GM13976 (cell line): Measurements from ENCODE around the gene SMAD5.

Experiments used
- DNase-seq: peaks from one replicate; pipeline ENCODE4 v3.0.0; 2012; ENCODE audit warnings: low spot score
- in situ Hi-C: fragments of 300-500 bp; cut with MboI; formaldehyde crosslinking; loops from one replicate; pipeline ENCODE4 v1.12.0; 2022; ENCODE audit warnings: low sequenced_read_pairs, mixed read lengths, inconsistent platforms; ENCODE audit not compliant: unreplicated experiment
- TF ChIP-seq, protein P1 (sequence below): IDR thresholded peaks from 2 replicates; pipeline ENCODE4 v1.5.1; 2012; ENCODE audit warnings: borderline replicate concordance, mild to moderate bottlenecking; ENCODE audit not compliant: insufficient read depth; ENCODE audit errors: extremely low read depth, missing control alignments, control extremely low read depth

Gene SMAD5

DNA sequence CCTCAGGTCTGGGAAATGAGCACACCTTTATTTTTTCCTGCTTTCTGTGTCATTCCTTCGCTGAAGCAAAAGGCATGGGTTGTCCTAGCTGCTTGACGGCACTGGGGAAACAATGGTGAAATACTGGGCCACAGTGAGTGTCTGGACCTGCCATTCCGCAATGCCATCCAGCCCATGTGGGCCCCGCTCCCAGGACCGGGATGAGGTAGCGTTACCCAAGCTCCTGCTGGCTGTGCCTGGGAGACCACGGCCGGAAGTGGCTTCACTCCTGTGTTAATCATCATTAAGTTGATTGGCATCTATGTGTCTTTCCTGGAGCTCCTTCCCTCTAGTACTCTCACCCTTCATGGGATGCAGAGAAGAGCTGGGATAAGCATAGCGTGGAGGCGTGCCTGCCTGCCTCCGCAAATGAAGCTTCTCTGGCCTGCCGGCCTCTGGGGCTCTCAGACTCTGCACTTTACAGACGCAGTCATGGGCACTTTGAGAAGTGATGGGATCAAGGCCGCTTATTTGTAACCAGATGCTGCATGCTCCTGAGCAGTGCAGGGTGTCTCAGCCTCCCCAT is 76.8 kb downstream of the SMAD5 start:
- no peak for DNase-seq
- TF ChIP-seq, protein P1, sequence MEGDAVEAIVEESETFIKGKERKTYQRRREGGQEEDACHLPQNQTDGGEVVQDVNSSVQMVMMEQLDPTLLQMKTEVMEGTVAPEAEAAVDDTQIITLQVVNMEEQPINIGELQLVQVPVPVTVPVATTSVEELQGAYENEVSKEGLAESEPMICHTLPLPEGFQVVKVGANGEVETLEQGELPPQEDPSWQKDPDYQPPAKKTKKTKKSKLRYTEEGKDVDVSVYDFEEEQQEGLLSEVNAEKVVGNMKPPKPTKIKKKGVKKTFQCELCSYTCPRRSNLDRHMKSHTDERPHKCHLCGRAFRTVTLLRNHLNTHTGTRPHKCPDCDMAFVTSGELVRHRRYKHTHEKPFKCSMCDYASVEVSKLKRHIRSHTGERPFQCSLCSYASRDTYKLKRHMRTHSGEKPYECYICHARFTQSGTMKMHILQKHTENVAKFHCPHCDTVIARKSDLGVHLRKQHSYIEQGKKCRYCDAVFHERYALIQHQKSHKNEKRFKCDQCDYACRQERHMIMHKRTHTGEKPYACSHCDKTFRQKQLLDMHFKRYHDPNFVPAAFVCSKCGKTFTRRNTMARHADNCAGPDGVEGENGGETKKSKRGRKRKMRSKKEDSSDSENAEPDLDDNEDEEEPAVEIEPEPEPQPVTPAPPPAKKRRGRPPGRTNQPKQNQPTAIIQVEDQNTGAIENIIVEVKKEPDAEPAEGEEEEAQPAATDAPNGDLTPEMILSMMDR = no peak
- in situ Hi-C loops = no loop called here

DNA sequence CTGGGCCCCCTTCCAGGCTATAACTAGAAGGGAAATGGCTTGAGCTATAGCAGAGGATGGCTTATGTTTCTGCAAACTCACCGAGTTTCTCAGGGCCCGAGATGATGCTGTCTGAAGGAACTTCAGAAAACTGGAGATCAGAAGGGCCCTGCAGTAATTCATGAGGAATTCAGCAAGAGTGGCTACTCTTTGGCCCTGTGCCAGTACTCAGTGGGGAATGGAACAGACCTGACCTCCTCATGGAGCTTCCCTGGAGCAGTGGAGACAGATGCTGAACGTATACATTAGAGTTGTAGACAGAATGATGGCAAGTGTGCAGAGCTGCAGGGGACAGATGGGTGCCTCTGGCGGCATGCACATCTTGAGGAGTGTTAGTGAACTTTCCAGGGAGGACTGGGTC is 77.6 kb downstream of the SMAD5 start:
- TF ChIP-seq, protein P1 = no peak
- no peak for DNase-seq
- in situ Hi-C loops = loop anchor here (10.0 kb wide), 1 partner anchor 315 kb away; the partner anchor contains the start of gene IL9

GRCh38 chr5:136211282-136212040 is 78.8 kb downstream of the SMAD5 start:
- DNase-seq = no peak
- TF ChIP-seq, protein P1 = no peak
- in situ Hi-C loops = loop anchor here (10.0 kb wide), 1 partner anchor 317 kb away; the partner anchor contains the start of gene IL9

GRCh38 chr5:136212252-136212721 is 79.6 kb downstream of the SMAD5 start:
- DNase-seq = peak; percentile 81
- TF ChIP-seq, protein P1 = peak; percentile 88
- in situ Hi-C loops = loop anchor here (10.0 kb wide), 1 partner anchor 317 kb away; the partner anchor contains the start of gene IL9

DNA sequence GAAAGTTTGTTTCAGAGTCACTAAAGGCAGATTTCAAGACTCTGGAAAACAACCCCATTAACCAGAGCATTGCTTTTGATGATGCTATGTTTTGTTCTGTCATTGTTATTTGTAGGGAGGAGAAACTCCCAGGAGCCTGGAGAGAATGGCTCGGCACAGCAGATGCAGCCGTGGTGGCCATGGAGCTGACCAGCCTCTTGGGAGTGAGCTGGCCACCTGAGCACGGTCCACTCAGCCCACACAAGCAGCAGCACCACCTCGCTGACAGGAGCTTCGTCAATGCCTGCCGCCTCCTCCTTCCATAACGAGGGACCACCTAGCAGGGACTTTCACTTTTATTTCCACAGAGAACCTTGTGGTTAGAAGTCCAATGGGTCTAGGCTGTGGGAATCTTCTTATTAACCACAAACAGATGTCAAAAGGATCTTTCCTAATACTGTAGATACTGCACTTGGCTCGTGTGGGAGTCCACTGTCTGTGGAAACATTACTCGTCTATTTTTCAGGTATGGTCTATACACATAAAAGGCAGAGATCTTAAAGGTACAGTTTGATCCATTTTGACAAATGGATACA is 81.4 kb downstream of the SMAD5 start:
- in situ Hi-C loops = loop anchor here (10.0 kb wide), 1 partner anchor 319 kb away; the partner anchor contains the start of gene IL9
- DNase-seq = no peak
- TF ChIP-seq, protein P1 = no peak

DNA sequence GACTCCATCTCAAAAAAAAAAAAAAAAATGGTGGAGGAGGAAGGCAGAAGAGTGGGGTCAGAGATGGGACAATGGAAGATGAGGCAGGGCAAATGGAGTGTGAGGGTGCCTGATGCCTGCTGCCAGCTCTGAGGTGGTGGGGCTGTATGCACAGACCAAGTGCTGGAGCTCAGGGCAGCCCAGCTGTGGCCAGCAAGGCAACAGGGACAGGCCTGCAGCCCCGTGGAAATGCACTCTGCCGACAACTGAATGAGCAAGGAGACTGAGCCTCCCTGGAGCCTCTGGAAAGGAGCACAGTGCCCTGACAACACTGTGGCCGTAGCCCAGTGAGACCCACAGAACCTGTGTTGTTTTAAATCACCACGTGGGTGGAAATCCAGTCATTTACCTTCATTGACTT is 83.2 kb downstream of the SMAD5 start:
- TF ChIP-seq, protein P1 = no peak
- DNase-seq = no peak
- in situ Hi-C loops = loop anchor here (10.0 kb wide), 1 partner anchor 321 kb away; the partner anchor contains the start of gene IL9
